Brain microvascular endothelial cell (primary cell): ENCODE measurements around the gene CRAMP1.

Experiments used
- DNase-seq: peaks from one replicate; pipeline ENCODE4 v3.0.0-alpha.2; 2020
- H3K27ac ChIP-seq: fragments of 250-450 bp; sonication (Bioruptor Pico); 2 replicates; pipeline ENCODE4 v1.5.1; 2020; ENCODE audit warnings: mild to moderate bottlenecking, moderate library complexity
- H3K27me3 ChIP-seq: fragments of 250-450 bp; sonication (Bioruptor Pico); replicated peaks from 2 replicates; pipeline ENCODE4 v1.5.1; 2020; ENCODE audit warnings: mild to moderate bottlenecking
- H3K36me3 ChIP-seq: fragments of 250-450 bp; sonication (Bioruptor Pico); replicated peaks from 2 replicates; pipeline ENCODE4 v1.5.1; 2020; ENCODE audit warnings: mild to moderate bottlenecking
- H3K4me3 ChIP-seq: 2 replicates; pipeline ENCODE4 v1.5.1; 2011; ENCODE audit warnings: low read depth, mild to moderate bottlenecking, control low read depth, low read length, moderate library complexity
- in situ Hi-C: cut with HindIII; loops from 2 replicates; pipeline ENCODE4 v1.10.0; 2017; ENCODE audit warnings: low sequenced_read_pairs, low pct_ligation_motif_present
- TF ChIP-seq, protein P1 (sequence below): IDR thresholded peaks from 2 replicates; pipeline ENCODE4 v1.5.1; 2011; ENCODE audit warnings: low read depth, mild to moderate bottlenecking, moderate library complexity, low read length, control low read depth, inconsistent platforms; ENCODE audit errors: missing control alignments

The CRAMP1 gene

DNA sequence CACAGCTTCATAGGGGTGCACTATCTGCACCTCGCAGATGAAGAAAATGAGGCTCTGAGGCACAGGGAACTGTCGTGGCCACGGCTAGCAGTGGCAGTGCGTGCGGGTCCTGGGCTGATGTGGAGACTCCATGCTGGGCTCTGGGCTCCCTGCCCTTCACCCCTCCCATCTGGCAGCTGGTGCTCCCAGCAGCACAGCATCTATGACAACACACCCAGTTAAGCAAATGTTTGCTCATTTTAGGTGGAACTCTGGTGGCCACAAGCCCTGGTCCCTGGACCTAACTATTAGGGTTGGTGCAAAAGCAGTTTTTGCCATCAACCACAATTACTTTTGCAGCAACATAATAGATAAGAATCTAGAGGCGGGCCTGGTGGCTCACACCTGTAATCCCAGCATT is 31.2 kb upstream of the CRAMP1 start:
- Histone ChIP-seq H3K36me3 (peaks cover 11% of the 10 kb centered on the region), H3K27ac (no peak overlapping the region), H3K27me3 (no peaks in the 10 kb centered on the region), H3K4me3 (no peak overlapping the region)
- DNase-seq, result no peak
- in situ Hi-C loops, result no loop called here
- TF ChIP-seq, protein P1, sequence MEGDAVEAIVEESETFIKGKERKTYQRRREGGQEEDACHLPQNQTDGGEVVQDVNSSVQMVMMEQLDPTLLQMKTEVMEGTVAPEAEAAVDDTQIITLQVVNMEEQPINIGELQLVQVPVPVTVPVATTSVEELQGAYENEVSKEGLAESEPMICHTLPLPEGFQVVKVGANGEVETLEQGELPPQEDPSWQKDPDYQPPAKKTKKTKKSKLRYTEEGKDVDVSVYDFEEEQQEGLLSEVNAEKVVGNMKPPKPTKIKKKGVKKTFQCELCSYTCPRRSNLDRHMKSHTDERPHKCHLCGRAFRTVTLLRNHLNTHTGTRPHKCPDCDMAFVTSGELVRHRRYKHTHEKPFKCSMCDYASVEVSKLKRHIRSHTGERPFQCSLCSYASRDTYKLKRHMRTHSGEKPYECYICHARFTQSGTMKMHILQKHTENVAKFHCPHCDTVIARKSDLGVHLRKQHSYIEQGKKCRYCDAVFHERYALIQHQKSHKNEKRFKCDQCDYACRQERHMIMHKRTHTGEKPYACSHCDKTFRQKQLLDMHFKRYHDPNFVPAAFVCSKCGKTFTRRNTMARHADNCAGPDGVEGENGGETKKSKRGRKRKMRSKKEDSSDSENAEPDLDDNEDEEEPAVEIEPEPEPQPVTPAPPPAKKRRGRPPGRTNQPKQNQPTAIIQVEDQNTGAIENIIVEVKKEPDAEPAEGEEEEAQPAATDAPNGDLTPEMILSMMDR, result no peak

DNA sequence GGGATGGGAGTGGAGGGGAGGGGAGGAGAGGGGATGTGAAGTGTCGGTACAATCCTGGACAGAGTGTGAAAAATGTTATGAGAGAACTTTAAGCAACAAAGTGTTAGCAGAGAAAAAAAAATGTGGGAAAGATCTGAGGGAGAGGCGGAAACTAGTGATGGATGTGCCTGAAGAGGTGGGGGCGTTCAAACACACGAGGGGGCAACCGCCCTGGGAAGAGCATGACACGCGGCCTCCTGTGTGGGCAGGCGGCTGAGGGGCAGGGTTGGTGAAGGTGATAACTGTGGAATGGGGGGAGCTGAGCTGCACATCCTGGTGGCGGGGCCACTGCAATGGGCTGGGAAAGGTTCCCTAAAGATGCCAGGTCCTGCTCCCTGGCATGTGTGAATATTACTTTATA is 30.4 kb upstream of the CRAMP1 start:
- TF ChIP-seq, protein P1, result no peak
- Histone ChIP-seq H3K27ac (no peak overlapping the region), H3K27me3 (no peaks in the 10 kb centered on the region), H3K4me3 (no peak overlapping the region), H3K36me3 (peaks cover 16% of the 10 kb centered on the region)
- DNase-seq, result no peak
- in situ Hi-C loops, result no loop called here

DNA sequence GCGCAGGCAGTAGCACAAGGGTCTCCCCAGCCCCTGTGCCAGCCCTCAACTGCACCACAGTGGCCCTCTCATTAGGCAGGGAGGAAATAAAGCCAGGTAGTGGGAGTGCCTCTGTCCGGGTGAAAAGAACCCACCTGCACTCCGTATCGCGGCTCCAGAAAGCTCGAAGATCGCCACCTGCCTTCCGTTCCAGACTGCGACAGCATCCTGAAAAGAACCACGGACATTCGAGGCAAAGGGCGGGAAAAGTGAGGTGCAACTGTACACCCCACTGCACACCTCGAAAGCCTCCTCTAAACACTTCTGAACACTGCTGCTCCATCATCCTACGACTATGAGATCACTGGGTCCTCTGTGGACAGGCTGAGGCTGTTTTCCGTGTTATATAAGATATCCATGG is 29.0 kb upstream of the CRAMP1 start:
- Histone ChIP-seq H3K27me3 (no peaks in the 10 kb centered on the region), H3K36me3 (peaks cover 17% of the 10 kb centered on the region), H3K4me3 (no peak overlapping the region), H3K27ac (no peak overlapping the region)
- no peak for DNase-seq
- in situ Hi-C loops, result no loop called here
- TF ChIP-seq, protein P1, result peak; percentile 13

DNA sequence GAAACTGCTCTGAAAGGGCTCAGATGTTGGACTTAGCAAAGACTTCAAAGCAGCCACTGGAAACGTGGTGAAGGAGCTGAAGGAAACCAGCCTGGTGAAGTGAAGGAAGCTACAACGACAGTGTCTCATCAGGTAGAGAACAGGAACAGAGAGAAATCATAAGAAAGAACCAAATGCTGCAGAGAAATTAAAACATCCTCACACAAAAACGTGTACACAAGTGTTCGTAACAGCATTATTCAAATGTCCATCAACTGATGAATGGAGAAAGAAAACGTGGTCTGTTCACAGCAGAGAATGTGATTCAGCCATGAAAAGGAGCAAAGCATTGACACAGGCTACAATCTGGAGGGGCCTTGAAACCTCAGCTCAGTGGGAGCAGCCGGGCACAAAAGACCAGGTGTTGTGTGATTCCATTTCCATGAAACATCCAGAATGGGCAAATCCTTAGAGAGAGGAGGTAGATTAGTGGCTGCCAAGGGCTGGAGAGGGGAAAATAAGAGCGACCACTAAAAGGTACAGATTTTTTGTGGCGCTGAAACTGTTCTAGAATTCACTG is 27.2 kb upstream of the CRAMP1 start:
- H3K27me3 ChIP-seq, result no peaks in the 10 kb centered on the region
- TF ChIP-seq, protein P1, result no peak
- no peak for DNase-seq
- H3K36me3 ChIP-seq, result peaks cover 17% of the 10 kb centered on the region
- in situ Hi-C loops, result no loop called here
- H3K4me3 ChIP-seq, result no peak overlapping the region
- no peak overlapping the region for H3K27ac ChIP-seq

DNA sequence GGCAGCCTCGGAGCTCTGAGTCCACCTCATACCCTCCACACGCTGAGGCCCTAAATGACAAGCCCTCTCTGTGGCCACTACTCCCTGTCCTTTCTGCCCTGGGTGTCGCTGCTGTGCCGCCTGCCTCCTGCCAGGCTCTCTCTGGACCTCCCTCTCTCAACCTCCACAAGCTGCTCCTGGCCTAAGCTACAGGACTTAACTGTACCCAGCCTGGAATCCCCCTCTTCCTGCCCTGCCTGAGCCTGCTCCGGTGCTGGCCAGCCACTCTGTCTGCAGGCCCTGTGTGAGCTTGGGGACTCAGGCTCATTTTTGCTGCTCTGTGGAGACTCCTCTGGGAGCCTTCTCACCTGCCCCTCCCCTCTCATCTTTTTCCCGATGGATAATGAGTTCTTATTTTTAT is 21.8 kb upstream of the CRAMP1 start:
- Histone ChIP-seq H3K27me3 (no peaks in the 10 kb centered on the region), H3K36me3 (peaks cover 8% of the 10 kb centered on the region), H3K4me3 (no peak overlapping the region), H3K27ac (no peak overlapping the region)
- DNase-seq, result no peak
- TF ChIP-seq, protein P1, result no peak
- in situ Hi-C loops, result no loop called here
